ENCODE measurements around the gene VPS50. TPM values are rescaled to one million over a fixed set of nuclear protein-coding genes. Genes with fewer than 3 reads are reported as not detected.

VPS50 gene
- total and polyA plus RNA-seq, 2 donors (not counting 3 experiments of a cell fraction or from before 2014, with no cell fraction given) = 6.6 to 25.6 TPM

DNA sequence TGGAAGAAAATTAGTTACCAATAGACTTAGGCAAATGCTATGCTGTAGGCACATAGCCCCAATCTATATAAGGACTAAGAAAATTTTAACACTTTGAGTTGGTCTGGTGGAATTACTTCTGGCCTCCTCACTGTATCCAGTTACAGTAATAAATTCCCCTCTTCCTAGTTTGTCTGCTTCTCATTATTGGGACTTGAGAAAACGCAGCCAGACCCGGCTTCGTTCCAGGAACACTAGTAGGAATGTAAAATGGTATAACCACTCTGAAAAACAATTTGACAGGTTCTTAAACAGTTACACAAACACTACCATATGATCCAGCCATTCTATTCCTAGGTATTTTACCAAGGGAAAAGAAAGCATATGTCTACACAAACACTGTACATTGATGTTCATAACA is 150.2 kb downstream of the VPS50 start:
- intact Hi-C loops (cut with micrococcal nuclease) = no loop called here
- CTCF ChIA-PET = interaction anchor here (1.7 kb wide), 1 partner anchor 8 kb away, joined by 7 read pairs; no protein-coding TSS in a partner anchor
- dilution Hi-C loops (cut with MboI; ENCODE audit: extremely low pct_ligation_motif_present, low sequenced_read_pairs) = no loop called here

More for the DNA sequence above, 150.2 kb downstream of the VPS50 start:
- FAIRE-seq (no peak), DNase-seq (ENCODE audit: low read depth, low spot score) (no peak)
- H3K27ac ChIP-seq (ENCODE audit: insufficient read depth, low read depth, low read length) = no peak overlapping the region
- H3K9me1 ChIP-seq (replicated peaks; ENCODE audit: control insufficient read depth, extremely low read depth, insufficient read depth, low read length) = no peaks in the 10 kb centered on the region
- H3K4me3 ChIP-seq (replicated peaks in 1 of 3; ENCODE audit: insufficient read depth in 1 of 3, low read depth in 1 of 3, low read length in 3 of 3) = no peak overlapping the region
- H3K4me2 ChIP-seq (ENCODE audit: insufficient read depth, low read length) = no peak overlapping the region
- no peaks in the 10 kb centered on the region for H3K79me2 ChIP-seq (ENCODE audit: control insufficient read depth, insufficient read depth, low read length)
- H3K36me3 ChIP-seq (ENCODE audit: control insufficient read depth in 2 of 2, extremely low read depth in 1 of 2, insufficient read depth in 2 of 2, low read length in 2 of 2) = no peaks in the 10 kb centered on the region
- no TSS peak for BruUV-seq (replicated peaks)
- no peaks in the 10 kb centered on the region for H3K4me1 ChIP-seq (ENCODE audit: control insufficient read depth, extremely low read depth, insufficient read depth, low read length)
- POLR2A ChIA-PET = no interaction called here
- H2AFZ ChIP-seq (ENCODE audit: low read depth, low read length) = no peak overlapping the region
- no peaks in the 10 kb centered on the region for H4K20me1 ChIP-seq (replicated peaks; ENCODE audit: control insufficient read depth, extremely low read depth, insufficient read depth, low read length)
- peaks cover 5 to 12% of the 10 kb centered on the region in 2 experiments for H3K27me3 ChIP-seq (ENCODE audit: control insufficient read depth in 2 of 2, insufficient read depth in 2 of 2, low read length in 2 of 2)
- H3K9ac ChIP-seq (replicated peaks; ENCODE audit: extremely low read depth, insufficient read depth, low read length) = no peak overlapping the region
- no peaks in the 10 kb centered on the region for H3K9me3 ChIP-seq (replicated peaks; ENCODE audit: control insufficient read depth, insufficient read depth, low read length)
- no peak for TF ChIP-seq MYC (IDR thresholded peaks at IDR 0.05; ENCODE audit: low read depth, low read length)
- TF ChIP-seq EZH2 (IDR thresholded peaks at IDR 0.05; ENCODE audit: borderline replicate concordance, low read depth, low read length, severe bottlenecking) = no peak
- TF ChIP-seq JUN (IDR thresholded peaks at IDR 0.05; ENCODE audit: borderline replicate concordance, insufficient read depth, insufficient read length, low read depth) = no peak
- TF ChIP-seq, protein P1, sequence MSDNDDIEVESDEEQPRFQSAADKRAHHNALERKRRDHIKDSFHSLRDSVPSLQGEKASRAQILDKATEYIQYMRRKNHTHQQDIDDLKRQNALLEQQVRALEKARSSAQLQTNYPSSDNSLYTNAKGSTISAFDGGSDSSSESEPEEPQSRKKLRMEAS (IDR thresholded peaks at IDR 0.05; ENCODE audit: insufficient read depth, insufficient read length) = no peak
- TF ChIP-seq, protein P2, sequence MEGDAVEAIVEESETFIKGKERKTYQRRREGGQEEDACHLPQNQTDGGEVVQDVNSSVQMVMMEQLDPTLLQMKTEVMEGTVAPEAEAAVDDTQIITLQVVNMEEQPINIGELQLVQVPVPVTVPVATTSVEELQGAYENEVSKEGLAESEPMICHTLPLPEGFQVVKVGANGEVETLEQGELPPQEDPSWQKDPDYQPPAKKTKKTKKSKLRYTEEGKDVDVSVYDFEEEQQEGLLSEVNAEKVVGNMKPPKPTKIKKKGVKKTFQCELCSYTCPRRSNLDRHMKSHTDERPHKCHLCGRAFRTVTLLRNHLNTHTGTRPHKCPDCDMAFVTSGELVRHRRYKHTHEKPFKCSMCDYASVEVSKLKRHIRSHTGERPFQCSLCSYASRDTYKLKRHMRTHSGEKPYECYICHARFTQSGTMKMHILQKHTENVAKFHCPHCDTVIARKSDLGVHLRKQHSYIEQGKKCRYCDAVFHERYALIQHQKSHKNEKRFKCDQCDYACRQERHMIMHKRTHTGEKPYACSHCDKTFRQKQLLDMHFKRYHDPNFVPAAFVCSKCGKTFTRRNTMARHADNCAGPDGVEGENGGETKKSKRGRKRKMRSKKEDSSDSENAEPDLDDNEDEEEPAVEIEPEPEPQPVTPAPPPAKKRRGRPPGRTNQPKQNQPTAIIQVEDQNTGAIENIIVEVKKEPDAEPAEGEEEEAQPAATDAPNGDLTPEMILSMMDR (IDR thresholded peaks at IDR 0.05; ENCODE audit: extremely low read depth in 1 of 2, insufficient read depth in 1 of 2, low read depth in 1 of 2, low read length in 2 of 2) = no peak
- no peak for TF ChIP-seq POLR2A (IDR thresholded peaks at IDR 0.05; ENCODE audit: low read depth, low read length)
- TF ChIP-seq FOS (IDR thresholded peaks at IDR 0.05; ENCODE audit: borderline replicate concordance, insufficient read depth, low read length) = no peak
- no peak for TF ChIP-seq POLR2AphosphoS5 (IDR thresholded peaks at IDR 0.05; ENCODE audit: insufficient read depth, low read depth, low read length)
- no peak for TF ChIP-seq GATA2 (IDR thresholded peaks at IDR 0.05; ENCODE audit: insufficient read depth, insufficient read length, low read depth, low read length)
